Measurements from ENCODE around the gene ZFYVE9. TPM values are rescaled to one million over a fixed set of nuclear protein-coding genes. Genes with fewer than 3 reads are reported as not detected.
A peak's percentile ranks its signal among the peaks of the same experiment; 100 is the strongest.

Gene ZFYVE9
- total and polyA plus RNA-seq, 11 donors, result 3.6 to 19.2 (median 16.7) TPM

- Histone ChIP-seq H3K9me3 (no peaks in the 10 kb centered on the region), H3K4me3 (no peak overlapping the region), H3K27me3 (no peaks in the 10 kb centered on the region), H3K4me1 (peaks cover 0 to 27% (median 12%) of the 10 kb centered on the region in 12 donors), H3K27ac (no peak overlapping the region), H3K36me3 (no peaks in the 10 kb centered on the region)
- WGBS, 4 donors, result 90 to 98% (median 98%) methylated on average over 2 of the region's 2 CpGs
- ATAC-seq (no peak), DNase-seq (no peak)
- no peak for TF ChIP-seq CTCF (IDR thresholded peaks at IDR 0.05)
- TF ChIP-seq POLR2A (IDR thresholded peaks at IDR 0.05), result no peak
- intact Hi-C loops (cut with DNase I), result no loop called here
Observed at GRCh38 chr1:52157582-52157981, 15.7 kb downstream of the ZFYVE9 start.

- no peaks in the 10 kb centered on the region for H3K36me3 ChIP-seq
- TF ChIP-seq POLR2A (IDR thresholded peaks at IDR 0.05), result no peak
- no peak for TF ChIP-seq CTCF (IDR thresholded peaks at IDR 0.05)
- intact Hi-C loops (cut with DNase I), result no loop called here
- no peak for DNase-seq
- H3K4me1 ChIP-seq, result peaks cover 0 to 23% (median 10%) of the 10 kb centered on the region in 12 donors
- H3K9me3 ChIP-seq, result no peaks in the 10 kb centered on the region
- no peak for ATAC-seq
- WGBS, 4 donors, result 91 to 97% (median 96%) methylated on average over 3 to 4 of the region's 4 CpGs
- no peaks in the 10 kb centered on the region for H3K27me3 ChIP-seq
- no peak overlapping the region for H3K27ac ChIP-seq
- H3K4me3 ChIP-seq, result no peak overlapping the region
Observed at GRCh38 chr1:52158218-52158617, 16.3 kb downstream of the ZFYVE9 start.

DNA sequence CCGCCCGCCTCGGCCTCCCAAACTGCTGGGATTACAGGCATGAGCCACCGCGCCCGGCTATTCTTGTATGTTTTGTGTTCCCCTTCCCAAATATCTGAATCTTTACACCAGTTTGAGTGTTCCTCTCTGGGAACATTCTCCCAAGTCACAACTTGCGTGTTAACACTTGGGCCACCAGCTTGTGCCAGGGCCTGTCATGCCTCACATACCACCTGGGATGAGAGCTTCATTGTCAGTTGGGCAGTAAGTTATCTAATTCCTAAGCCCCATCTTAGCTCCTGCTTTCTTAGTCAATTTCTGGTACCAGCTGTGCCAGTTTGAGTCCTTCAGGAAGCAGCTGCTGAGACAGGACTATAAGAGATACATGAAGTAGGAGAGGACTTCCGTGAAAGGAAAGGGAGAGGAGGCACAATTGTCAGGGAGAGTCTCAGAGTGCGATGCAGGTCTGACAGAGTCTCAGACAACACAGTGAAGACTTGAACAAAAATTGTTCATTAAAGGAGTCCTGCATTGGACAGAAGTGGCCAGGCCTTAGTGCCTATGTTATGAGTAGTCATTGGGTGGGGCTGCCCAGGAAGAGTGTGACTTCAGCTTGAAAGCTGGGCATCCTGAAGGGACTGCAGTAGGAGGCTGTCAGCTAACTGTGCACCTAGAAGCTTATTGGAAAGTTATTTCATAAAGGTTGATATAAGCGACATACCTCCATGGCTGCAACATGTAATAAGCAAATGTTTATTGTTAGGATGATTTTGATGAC lies 17.3 kb downstream of the ZFYVE9 start:
- H3K4me3 ChIP-seq, result no peak overlapping the region
- ATAC-seq (peak in 1 of 4 donors; percentile 38), DNase-seq (no peak)
- intact Hi-C loops (cut with DNase I), result no loop called here
- peaks cover 0 to 13% (median 3%) of the 10 kb centered on the region in 12 donors for H3K4me1 ChIP-seq
- no peaks in the 10 kb centered on the region for H3K36me3 ChIP-seq
- 77 to 90% (median 85%) methylated on average over 9 to 10 of the region's 10 CpGs for WGBS, 4 donors
- H3K27ac ChIP-seq, result no peak overlapping the region
- H3K27me3 ChIP-seq, result no peaks in the 10 kb centered on the region
- no peaks in the 10 kb centered on the region for H3K9me3 ChIP-seq
- TF ChIP-seq CTCF (IDR thresholded peaks at IDR 0.05) (no peak), POLR2A (IDR thresholded peaks at IDR 0.05) (no peak)

DNA sequence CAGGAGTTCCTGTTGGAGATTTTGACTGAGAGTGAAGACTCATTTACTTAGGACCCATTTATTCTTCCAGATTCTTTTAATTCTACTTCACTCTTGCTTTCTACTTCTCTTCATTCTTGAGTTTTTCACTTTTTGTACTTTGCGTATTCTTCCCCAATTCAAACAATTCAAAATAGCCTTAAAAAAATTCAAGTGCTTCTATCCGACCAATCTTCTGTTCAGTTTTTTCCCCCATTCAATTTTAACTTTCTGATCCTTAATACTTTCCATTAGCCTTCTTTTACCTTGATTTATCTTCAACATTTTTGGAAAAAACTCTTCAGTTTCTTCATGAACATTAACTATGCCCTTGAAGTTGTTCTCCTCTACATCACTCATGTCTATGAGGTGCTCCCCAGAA lies 21.1 kb downstream of the ZFYVE9 start:
- no peak overlapping the region for H3K4me3 ChIP-seq
- DNase-seq (no peak), ATAC-seq (no peak)
- no peaks in the 10 kb centered on the region for H3K27me3 ChIP-seq
- TF ChIP-seq POLR2A (IDR thresholded peaks at IDR 0.05) (no peak), CTCF (IDR thresholded peaks at IDR 0.05) (no peak)
- intact Hi-C loops (cut with DNase I), result no loop called here
- peaks cover 0 to 9% (median 0%) of the 10 kb centered on the region in 12 donors for H3K4me1 ChIP-seq
- H3K9me3 ChIP-seq, result no peaks in the 10 kb centered on the region
- 95 to 99% (median 97%) methylated on average over 2 of the region's 2 CpGs for WGBS, 4 donors
- H3K36me3 ChIP-seq, result no peaks in the 10 kb centered on the region
- H3K27ac ChIP-seq, result no peak overlapping the region
